KOPT-K1 (cell line): ENCODE measurements around the gene CLEC18B.
"Not testable (repeated sequence)": the region's sequence is repeated elsewhere in the genome, so short reads cannot be mapped to it uniquely, and the experiment has no call there.

Source experiments
- H3K27ac ChIP-seq: fragments of 200-600 bp; sonication (generic); 2 replicates; pipeline ENCODE4 v1.5.1; 2016; ENCODE audit warnings: antibody characterized with exemption, mild to moderate bottlenecking, low read depth, low read length; ENCODE audit not compliant: poor library complexity, severe bottlenecking
- H3K36me3 ChIP-seq: fragments of 200-600 bp; sonication (generic); 2 replicates; pipeline ENCODE4 v1.5.1; 2017; ENCODE audit warnings: antibody characterized with exemption, mild to moderate bottlenecking, low read length, moderate library complexity; ENCODE audit not compliant: insufficient read depth
- H3K9me3 ChIP-seq: fragments of 200-600 bp; sonication (generic); 2 replicates; pipeline ENCODE4 v1.5.1; 2017; ENCODE audit warnings: antibody characterized with exemption, low read length, mild to moderate bottlenecking; ENCODE audit not compliant: insufficient read depth, poor library complexity, severe bottlenecking

CLEC18B gene

DNA sequence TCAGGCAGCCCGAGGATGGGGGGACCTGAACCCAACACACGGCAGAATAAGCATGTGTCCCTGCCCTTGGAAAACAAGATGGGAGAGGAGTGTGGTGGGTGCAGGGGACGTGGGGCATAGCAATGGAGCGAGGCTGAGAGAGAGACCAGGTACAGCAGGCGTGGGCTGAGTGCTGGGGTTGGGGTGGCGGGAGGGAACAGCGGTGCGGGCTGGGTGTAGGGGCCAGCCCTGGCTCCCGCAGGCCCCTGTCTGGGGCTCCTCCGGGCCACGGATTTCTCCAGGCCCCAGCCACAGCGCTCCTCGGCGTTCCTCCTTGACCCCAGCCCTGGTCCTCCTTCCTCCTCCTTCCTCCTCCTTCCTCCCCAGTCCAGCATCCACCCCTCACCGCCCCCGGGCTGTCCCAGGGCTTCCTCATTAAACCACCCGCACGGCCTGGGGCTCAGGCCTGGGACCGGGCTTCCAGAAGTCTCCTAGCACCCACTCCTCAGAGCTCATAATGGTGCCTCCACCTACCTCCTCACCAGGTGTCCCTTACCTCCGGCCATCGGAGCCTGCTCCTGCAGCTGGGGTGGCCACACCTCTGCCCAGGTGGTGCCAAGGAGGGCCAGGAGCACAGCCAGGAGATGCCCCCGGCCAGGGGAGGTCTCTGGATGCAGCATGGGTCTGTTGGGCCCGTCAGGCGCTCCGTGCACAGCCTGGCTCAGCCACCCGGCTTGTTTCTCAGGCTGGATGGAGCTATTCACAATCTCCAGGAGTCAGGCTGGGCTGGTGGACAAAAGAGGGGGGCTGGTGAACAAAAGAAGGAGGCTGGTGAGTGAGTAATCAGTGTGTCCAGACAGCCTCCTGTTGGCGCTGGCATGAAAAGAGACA is at the start of gene CLEC18B:
Gene CLEC18B, minus strand, starts transcription at position 867 of the 870 bp plus-strand sequence. Its CDS starts 208 bp downstream, at position 659.
- not testable (repeated sequence) for H3K36me3 ChIP-seq, H3K27ac ChIP-seq, H3K9me3 ChIP-seq

DNA sequence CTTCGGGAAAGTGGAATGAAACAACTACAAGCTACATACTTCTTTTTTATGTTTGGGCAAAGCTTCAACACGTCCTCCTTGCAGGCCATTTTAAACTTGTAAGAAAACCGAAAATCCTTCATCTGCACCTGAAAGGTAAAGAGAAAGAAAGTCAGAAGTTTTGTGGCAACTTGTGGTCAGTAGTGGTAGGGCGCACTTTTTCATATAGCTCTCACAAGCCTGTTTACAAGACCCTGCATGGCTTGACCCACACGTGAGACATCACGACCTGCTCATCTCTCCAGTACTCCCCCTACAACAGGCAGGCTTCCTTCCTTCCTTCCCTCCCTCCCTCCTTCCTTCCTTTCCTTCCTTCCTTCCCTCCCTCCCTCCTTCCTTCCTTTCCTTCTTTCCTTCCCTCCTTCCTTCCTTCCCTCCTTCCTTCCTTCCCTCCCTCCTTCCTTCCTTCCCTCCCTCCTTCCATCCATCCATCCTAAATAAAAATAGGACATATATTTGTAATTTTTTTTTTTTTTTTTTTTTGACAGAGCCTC is 48.7 kb upstream of the CLEC18B start:
- Histone ChIP-seq H3K9me3 (no peaks in the 10 kb centered on the region), H3K36me3 (peaks cover 92% of the 10 kb centered on the region), H3K27ac (no peak overlapping the region)

DNA sequence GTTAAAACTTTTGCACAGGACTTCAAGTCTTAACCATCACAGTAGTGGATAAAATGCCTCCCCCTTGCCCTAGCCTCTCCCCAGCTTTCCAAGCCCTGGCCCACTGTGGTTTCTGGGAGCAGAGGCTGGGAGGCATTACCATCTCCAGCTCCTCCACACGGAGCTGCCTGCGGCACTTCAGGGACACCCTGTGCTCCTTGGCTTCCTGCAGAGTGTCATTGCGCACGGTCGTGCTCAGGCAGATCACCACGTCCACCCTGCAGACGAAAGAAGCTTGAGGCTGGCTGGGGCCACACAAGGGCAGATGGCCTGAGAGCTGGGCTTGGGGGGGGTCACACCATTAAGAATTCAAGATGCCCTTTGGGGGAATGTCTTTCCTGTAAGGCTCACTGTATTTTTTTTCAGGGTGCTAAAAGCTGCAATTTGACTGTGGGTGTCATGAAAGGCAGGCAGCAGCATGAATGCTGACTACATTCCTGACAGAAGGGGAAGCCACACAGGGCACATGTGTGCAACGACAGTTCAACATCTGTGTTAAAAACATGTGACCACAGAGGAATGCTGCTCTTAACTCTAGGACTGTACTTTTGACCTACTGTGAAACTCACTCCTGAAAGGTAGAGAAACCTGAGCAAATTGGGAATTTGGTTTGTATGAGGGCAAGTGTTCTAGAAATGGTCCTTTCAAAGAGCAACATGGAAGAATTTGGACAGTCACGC is 47.7 kb upstream of the CLEC18B start:
- Histone ChIP-seq H3K9me3 (no peaks in the 10 kb centered on the region), H3K36me3 (peaks cover 92% of the 10 kb centered on the region), H3K27ac (no peak overlapping the region)

DNA sequence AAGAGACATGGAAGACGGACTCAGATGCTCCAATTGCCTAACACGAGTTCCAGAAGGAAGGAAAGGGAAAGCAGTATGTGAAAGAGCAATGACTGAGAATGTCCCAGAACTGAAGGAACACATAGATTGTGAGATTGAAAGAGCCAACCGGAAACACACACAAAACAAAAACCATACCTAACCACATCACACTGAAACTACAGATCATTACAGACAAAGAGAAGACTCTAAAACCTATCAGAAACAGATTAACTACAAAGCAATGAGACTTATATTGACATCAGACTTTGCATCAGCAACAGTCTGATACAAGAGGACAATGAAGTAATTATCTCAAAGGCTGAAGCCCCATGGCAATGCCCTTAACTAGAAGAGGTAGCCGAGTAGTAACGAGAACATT is 45.6 kb upstream of the CLEC18B start:
- Histone ChIP-seq H3K36me3 (peaks cover 93% of the 10 kb centered on the region), H3K27ac (no peak overlapping the region), H3K9me3 (no peaks in the 10 kb centered on the region)

DNA sequence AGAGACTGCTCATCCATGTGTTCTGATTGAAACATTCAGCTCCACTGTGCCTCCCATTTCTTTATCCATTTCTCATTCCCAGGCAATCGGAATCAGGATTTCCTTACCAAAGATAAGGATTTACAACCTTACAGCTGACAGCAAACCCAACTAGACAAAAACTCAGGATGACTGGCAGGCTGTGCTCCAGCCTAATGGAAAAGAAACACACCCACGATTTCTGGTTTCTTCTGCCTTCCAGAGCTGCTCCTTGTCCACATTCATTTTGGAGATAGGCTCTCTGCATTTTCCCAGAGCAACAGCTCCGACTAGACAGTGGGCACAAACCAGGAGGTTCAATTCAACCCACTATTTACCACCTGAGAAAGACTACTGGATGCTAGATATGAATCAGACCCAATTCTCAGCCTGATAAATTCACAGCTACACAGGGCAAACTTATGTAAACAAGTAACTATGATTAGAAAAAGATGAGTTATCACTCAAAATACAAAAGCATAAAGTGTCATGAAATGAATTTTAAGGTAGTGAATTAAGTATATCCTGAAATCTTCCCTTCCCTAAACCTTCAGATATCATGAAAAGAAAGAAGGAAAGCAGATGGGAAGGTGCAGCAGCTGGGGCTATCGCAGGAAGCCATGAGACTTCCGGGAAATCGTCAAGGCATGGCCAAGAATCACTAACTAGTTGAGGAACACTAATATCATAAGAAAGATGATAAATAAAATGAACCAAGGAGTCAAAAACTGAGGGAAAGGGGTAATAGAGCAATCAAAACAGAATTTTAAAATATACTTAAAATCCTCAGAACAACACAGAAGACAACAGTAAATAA is 44.8 kb upstream of the CLEC18B start:
- H3K27ac ChIP-seq = no peak overlapping the region
- no peaks in the 10 kb centered on the region for H3K9me3 ChIP-seq
- H3K36me3 ChIP-seq = peaks cover 92% of the 10 kb centered on the region

DNA sequence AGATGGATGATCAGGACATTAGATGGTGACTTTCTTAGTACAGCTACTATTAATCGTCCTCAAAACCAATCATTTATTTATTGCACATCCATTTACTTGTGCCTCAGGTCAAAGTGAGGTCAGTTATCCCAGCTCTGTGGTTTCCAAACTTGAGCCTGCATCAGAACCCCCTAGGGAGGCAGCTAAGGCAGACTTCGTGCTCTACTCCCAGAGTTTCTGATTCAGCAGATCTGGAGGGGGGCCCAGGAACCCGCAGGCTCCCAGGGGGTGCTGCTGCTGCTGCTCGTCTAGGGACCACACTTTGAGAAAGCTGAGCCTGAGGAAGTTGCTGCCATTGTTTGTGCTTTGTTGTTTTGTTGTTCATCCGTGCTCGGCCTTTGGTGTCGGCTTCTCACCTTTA is 44.0 kb upstream of the CLEC18B start:
- peaks cover 92% of the 10 kb centered on the region for H3K36me3 ChIP-seq
- H3K27ac ChIP-seq = no peak overlapping the region
- no peaks in the 10 kb centered on the region for H3K9me3 ChIP-seq

DNA sequence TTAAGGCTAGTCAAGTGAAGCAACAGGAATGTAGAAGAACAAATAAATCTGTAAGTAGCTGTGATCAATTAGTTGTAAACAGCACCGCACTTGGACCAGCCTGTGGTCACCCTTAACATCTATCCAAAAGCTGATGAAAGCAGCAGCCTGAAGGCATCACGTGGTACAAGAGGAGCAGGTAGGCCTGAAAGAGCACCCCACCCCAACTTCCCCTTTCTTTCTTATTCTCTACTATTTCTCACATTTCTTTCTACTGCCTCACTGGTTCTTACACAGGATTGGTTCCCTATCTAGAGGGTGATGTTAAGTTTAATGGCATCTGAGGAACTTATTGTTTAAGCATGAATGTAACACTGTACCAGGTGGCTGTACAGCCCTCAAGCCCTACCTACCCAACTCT is 42.6 kb upstream of the CLEC18B start:
- no peaks in the 10 kb centered on the region for H3K9me3 ChIP-seq
- H3K27ac ChIP-seq = no peak overlapping the region
- H3K36me3 ChIP-seq = peaks cover 90% of the 10 kb centered on the region

DNA sequence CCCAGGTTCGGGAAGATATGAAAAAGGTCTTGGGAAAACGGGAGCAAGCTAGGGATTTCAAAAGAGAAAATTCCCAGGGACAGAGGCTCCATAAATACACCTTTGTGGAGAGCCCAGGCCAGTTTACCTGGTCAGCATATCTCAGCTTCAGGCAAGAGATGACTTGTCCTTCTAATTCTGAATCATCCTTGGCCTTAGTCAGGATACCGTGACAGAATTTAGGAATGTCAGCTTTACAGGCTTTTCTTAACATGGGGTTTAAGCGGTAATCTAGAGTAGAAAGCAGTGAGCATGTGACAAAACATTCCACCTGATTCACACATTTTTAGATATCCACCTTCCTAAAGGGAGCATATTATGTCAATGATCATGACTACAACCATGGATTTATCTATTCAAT is 41.1 kb upstream of the CLEC18B start:
- no peak overlapping the region for H3K27ac ChIP-seq
- H3K9me3 ChIP-seq = no peaks in the 10 kb centered on the region
- peaks cover 83% of the 10 kb centered on the region for H3K36me3 ChIP-seq

DNA sequence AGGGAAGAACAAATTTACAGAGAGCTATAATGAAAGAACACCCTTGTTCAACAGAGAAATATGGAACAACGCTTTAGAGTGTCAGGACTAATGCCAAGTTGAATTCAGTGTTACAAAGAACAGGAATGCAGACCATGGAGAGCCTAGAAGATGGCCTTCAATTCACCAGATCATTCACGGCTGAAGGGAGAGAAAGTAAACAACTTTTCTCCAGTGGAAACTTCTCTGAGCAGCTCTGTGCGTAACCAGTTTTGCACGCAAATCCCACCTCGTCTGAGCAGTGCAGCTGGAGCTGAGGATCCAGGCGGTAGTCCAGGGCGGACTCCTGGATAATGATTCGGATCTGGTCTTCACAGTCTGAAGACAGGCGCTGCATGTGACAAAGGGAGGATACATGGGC is 40.5 kb upstream of the CLEC18B start:
- Histone ChIP-seq H3K36me3 (peaks cover 82% of the 10 kb centered on the region), H3K9me3 (no peaks in the 10 kb centered on the region), H3K27ac (no peak overlapping the region)

DNA sequence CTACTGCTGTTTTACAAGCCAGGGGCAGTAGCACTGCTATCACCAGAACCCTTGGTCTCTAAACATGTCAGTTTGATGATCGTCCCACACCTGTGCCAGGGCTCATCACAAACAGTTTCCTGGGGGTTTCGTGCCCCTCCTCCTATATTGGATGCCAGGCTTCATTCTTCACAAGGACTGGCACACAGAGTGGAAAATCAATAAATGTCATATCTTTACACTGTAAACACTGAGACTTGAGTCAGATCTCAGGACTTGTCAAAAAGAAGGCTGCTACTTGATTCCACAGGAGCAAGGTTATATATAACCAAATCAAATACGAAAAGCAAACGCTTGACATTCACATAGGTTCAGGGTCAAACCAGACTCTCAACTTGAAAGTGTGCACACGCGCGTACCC is 39.3 kb upstream of the CLEC18B start:
- Histone ChIP-seq H3K27ac (no peak overlapping the region), H3K36me3 (peaks cover 86% of the 10 kb centered on the region), H3K9me3 (no peaks in the 10 kb centered on the region)

DNA sequence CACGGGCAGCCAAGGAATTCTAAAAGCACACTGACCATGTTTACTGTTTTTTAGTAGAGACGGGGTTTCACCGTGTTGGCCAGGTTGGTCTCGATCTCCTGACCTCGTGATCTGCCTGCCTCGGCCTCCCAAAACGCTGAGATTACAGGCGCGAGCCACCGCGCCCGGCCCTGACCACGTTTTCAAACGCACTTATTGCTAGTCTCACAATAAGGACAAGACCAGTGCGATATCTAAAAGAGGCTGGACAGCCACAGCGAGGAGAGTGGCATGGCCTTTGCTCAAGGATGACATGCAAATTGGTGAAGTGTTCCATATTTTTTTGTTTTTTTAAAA is 35.0 kb upstream of the CLEC18B start:
- Histone ChIP-seq H3K36me3 (peaks cover 75% of the 10 kb centered on the region), H3K27ac (no peak overlapping the region), H3K9me3 (no peaks in the 10 kb centered on the region)

DNA sequence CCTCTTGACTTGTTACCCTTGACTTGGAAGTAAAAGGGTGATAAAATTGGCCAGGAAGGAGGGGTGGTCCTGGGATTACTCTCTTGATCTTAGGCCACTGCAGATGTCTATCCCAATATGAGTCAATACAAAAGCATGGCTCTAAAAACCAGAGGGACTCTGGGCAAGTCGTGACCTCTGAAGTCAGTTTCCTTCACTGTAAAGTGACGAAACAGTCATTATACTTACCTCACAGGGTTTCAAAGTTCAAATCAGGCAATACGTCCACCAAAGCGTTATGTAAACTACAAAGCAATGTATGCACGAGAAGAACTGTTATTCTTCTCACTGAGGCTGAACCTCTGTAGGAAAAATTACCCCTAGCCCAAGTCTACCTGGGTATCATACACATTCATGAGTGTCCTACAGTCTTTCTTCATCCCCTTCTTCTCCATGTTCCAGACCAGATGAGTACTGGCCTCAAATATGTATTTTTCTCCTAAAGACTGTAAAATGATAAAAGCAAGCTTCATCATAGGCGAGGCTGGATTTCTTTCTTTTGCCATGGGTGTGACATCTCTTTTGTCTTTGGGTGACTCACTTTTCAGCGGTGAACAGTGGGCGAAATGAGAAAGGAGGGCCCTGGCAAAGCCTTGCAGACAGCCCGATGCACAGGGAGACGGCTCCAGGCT is 34.5 kb upstream of the CLEC18B start:
- no peak overlapping the region for H3K27ac ChIP-seq
- peaks cover 76% of the 10 kb centered on the region for H3K36me3 ChIP-seq
- no peaks in the 10 kb centered on the region for H3K9me3 ChIP-seq

DNA sequence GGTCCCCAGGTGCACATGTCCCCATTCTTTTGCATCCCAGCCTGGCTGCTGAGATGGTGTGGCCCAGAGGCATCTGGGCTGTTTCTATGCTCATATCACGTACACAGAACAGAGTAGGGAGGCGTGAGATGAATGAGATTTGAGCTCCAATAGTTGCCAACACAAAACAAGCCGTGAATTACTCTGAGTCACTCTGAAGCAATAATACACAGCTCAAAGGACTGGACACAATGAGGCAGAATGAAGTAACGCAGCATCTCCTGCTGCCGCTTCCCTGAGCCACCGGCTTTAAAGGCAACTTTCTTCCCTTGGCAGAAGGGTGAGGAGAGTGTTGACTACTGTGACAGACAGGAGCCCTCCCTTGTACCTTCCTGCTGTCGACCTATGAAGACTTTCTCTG is 33.9 kb upstream of the CLEC18B start:
- H3K27ac ChIP-seq = no peak overlapping the region
- peaks cover 72% of the 10 kb centered on the region for H3K36me3 ChIP-seq

DNA sequence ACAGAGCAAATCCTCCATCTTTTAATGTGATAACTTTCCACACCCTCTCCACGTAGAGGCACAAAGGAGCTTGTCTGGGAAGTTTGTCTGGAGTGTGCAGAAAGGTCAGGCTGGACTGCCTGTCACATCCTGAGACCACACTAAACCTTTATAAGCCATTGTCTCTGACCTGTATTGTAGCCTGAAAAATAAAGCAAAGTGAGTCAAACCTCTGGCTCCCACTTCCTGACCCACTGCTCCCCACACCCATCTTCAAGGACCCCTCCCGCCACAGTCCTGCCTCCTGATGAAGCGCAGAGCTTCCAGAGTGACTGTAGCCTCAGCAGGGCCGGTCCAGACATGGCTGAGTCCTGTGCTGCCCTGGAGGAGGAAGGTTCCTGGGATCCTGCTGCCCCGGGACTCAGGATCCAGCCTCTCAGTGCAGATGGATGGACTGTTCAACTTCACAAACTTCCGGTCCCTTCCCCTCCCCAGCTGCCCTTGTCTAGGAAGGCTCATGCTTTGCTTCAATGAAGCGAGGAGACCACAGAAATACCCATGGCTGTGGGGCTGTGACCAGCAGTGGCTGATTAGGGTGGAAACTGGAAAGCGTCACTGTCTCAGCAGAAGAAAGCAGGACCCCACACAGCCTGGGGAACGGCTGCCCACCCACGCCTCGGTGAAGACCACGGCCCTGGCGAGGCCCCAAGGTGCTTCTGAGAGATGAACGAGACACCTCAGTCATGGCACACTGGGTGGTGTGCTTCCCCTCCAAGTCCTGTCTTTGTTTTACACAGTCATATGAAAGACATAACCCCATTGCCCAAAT is 30.9 kb upstream of the CLEC18B start:
- H3K27ac ChIP-seq = no peak overlapping the region
- peaks cover 52% of the 10 kb centered on the region for H3K36me3 ChIP-seq

More for the DNA sequence above, 33.9 kb upstream of the CLEC18B start:
- H3K9me3 ChIP-seq = no peaks in the 10 kb centered on the region

More for the DNA sequence above, 30.9 kb upstream of the CLEC18B start:
- H3K9me3 ChIP-seq = no peaks in the 10 kb centered on the region
